Measurements from ENCODE around the gene NFYC.

DNA sequence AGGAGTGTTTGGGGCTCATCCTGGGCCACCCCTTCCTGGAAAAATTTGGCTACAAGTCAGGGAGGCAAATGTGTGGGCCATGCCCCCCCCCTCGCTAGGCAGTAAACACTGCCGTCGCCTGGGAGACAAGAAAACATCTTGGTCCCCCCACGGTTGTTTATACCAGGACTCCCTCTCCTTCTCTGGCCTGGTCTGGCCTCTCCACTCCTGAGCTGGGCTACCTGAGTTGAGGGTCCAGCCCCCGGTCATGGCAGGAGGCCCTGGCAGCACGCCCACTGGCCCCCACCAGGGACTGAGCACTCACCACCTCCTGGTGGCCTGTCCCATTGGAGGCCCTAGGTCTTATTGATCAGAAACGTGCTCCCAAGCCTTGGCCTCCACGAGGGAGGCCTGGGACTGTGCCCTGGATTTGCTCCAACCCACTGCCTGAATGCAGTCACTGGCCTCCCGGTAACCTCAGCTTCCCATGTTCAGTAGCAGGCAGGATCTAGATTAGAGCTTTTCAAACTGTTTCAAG, 107.9 kb downstream of the NFYC start:
- TF ChIP-seq TAF1 (IDR thresholded peaks at IDR 0.05; ENCODE audit: borderline replicate concordance, insufficient read depth, low read length) (no peak), POLR2AphosphoS5 (IDR thresholded peaks at IDR 0.05; ENCODE audit: low read depth, low read length) (no peak), SIN3A (IDR thresholded peaks at IDR 0.05; ENCODE audit: borderline replicate concordance, insufficient read depth, low read length) (no peak), FOXP2 (optimal IDR thresholded peaks at IDR 0.05; ENCODE audit: borderline replicate concordance, extremely low read depth, extremely low read length, insufficient read depth) (no peak)
- TF ChIP-seq, protein P1, sequence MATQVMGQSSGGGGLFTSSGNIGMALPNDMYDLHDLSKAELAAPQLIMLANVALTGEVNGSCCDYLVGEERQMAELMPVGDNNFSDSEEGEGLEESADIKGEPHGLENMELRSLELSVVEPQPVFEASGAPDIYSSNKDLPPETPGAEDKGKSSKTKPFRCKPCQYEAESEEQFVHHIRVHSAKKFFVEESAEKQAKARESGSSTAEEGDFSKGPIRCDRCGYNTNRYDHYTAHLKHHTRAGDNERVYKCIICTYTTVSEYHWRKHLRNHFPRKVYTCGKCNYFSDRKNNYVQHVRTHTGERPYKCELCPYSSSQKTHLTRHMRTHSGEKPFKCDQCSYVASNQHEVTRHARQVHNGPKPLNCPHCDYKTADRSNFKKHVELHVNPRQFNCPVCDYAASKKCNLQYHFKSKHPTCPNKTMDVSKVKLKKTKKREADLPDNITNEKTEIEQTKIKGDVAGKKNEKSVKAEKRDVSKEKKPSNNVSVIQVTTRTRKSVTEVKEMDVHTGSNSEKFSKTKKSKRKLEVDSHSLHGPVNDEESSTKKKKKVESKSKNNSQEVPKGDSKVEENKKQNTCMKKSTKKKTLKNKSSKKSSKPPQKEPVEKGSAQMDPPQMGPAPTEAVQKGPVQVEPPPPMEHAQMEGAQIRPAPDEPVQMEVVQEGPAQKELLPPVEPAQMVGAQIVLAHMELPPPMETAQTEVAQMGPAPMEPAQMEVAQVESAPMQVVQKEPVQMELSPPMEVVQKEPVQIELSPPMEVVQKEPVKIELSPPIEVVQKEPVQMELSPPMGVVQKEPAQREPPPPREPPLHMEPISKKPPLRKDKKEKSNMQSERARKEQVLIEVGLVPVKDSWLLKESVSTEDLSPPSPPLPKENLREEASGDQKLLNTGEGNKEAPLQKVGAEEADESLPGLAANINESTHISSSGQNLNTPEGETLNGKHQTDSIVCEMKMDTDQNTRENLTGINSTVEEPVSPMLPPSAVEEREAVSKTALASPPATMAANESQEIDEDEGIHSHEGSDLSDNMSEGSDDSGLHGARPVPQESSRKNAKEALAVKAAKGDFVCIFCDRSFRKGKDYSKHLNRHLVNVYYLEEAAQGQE (IDR thresholded peaks at IDR 0.05; ENCODE audit: insufficient read depth in 1 of 2, low read depth in 2 of 2, low read length in 2 of 2): no peak

All from PFSK-1 (cell line).